K562 (cell line): ENCODE data around the gene BNIPL. TPM values are rescaled to one million over a fixed set of nuclear protein-coding genes. Genes with fewer than 3 reads are reported as not detected.

Experiments
- CAMTA2 ChIP-seq: fragments of 250-450 bp; sonication (Bioruptor Pico); conservative IDR thresholded peaks from 2 replicates; pipeline ENCODE4 v1.5.1; 2022
- EP400 ChIP-seq: fragments of 450-650 bp; IDR thresholded peaks from 2 replicates; pipeline ENCODE4 v1.6.1; 2017; ENCODE audit warnings: antibody characterized with exemption, mild to moderate bottlenecking, moderate library complexity
- EWSR1 ChIP-seq: fragments of 450-650 bp; IDR thresholded peaks from 2 replicates; pipeline ENCODE4 v1.6.1; 2018; ENCODE audit warnings: borderline replicate concordance, mild to moderate bottlenecking, low read depth, moderate library complexity; ENCODE audit not compliant: partially characterized antibody
- HIVEP1 ChIP-seq: fragments of 250-450 bp; sonication (Bioruptor Pico); IDR thresholded peaks from 2 replicates; pipeline ENCODE4 v1.4.0; 2020; ENCODE audit warnings: mild to moderate bottlenecking
- MAFK ChIP-seq: IDR thresholded peaks from 2 replicates; pipeline ENCODE4 v1.6.1; 2011; ENCODE audit warnings: low read length, improper control_type of control experiment
- PHB ChIP-seq: fragments of 250-450 bp; sonication (Bioruptor Pico); IDR thresholded peaks from 2 replicates; pipeline ENCODE4 v1.5.0; 2021
- PRPF4 ChIP-seq: fragments of 200-400 bp; formaldehyde crosslinking; IDR thresholded peaks from one replicate; pipeline ENCODE4 v1.6.1; 2017; ENCODE audit warnings: low read length, low read depth, mild to moderate bottlenecking; ENCODE audit not compliant: insufficient read depth, poor library complexity, severe bottlenecking
- RAD21 ChIP-seq, 2 experiments: fragments of 250-450 bp in 1 of 2; fragments of 450-650 bp in 1 of 2; sonication (Bioruptor Pico) in 1 of 2; formaldehyde crosslinking in 1 of 2; IDR thresholded peaks in 1 of 2; conservative IDR thresholded peaks in 1 of 2; 2 replicates each; pipeline versions ENCODE4 v1.4.0 to v1.8.0; 2020 to 2022; ENCODE audit warnings: mild to moderate bottlenecking in 2 of 2, moderate library complexity in 1 of 2
- RBFOX2 ChIP-seq: fragments of 200-400 bp; formaldehyde crosslinking; IDR thresholded peaks from 2 replicates; pipeline ENCODE4 v1.6.1; 2017; ENCODE audit warnings: low read depth, mild to moderate bottlenecking, low read length, moderate library complexity
- SETDB1 ChIP-seq: IDR thresholded peaks from one replicate; pipeline ENCODE4 v1.6.1; 2012; ENCODE audit warnings: low read length, control low read depth, inconsistent platforms
- ZBTB7A ChIP-seq: IDR thresholded peaks from 2 replicates; pipeline ENCODE4 v1.6.1; 2011; ENCODE audit warnings: low read depth, mild to moderate bottlenecking, low read length, moderate library complexity, borderline replicate concordance; ENCODE audit not compliant: control insufficient read depth
- ZNF124 ChIP-seq: sonication (generic); formaldehyde crosslinking; IDR thresholded peaks from 2 replicates; pipeline ENCODE4 v1.8.1; 2022; ENCODE audit warnings: missing genetic modification reagents
- polyA plus RNA-seq, 8 experiments: library from polyadenylated mRNA; depleted of rRNA in 4 of 8; stranded (reverse) in 5 of 8; unstranded in 3 of 8; fragments of >200 nt; fragmentation: Nextera tagmentation in 2 of 8; fragmentation: Illumina TruSeq in 1 of 8; extraction: Ambion mirVana in 2 of 8; extraction: Trizol in 1 of 8; gene quantifications; 2 replicates each; pipeline versions ENCODE4 v1.2.1 to v1.2.3, GENCODE V29; 2011 to 2014; ENCODE audit warnings: inconsistent platforms in 1 of 8, missing spikeins in 1 of 8
- total RNA-seq, 7 experiments: library from RNA; depleted of rRNA in 6 of 7; stranded (reverse); fragments of >200 nt in 6 of 7; fragmentation: Illumina TruSeq in 2 of 7; extraction: Trizol in 2 of 7; gene quantifications; 2 replicates each; pipeline versions ENCODE4 v1.2.1 to v1.2.3, GENCODE V29; 2011 to 2021; ENCODE audit warnings: low replicate concordance in 1 of 7
- TF ChIP-seq, protein P1 (sequence below): fragments of 250-450 bp; sonication (Bioruptor Pico); IDR thresholded peaks from 2 replicates; pipeline ENCODE4 v1.8.0; 2021; ENCODE audit warnings: mild to moderate bottlenecking, moderate library complexity
- TF ChIP-seq, protein P2 (sequence below): fragments of 450-650 bp; formaldehyde crosslinking; IDR thresholded peaks from 2 replicates; pipeline ENCODE4 v1.4.0; 2020; ENCODE audit warnings: mild to moderate bottlenecking, mixed read lengths
- TF ChIP-seq, protein P3 (sequence below): fragments of 250-450 bp; sonication (Bioruptor Pico); IDR thresholded peaks from 2 replicates; pipeline ENCODE4 v1.4.0; 2020; ENCODE audit warnings: mild to moderate bottlenecking, moderate library complexity
- TF ChIP-seq, protein P4 (sequence below): fragments of 250-450 bp; sonication (Bioruptor Pico); IDR thresholded peaks from 2 replicates; pipeline ENCODE4 v1.5.0; 2020; ENCODE audit warnings: mild to moderate bottlenecking
- TF ChIP-seq, protein P5 (sequence below): fragments of 250-450 bp; sonication (Bioruptor Pico); IDR thresholded peaks from 2 replicates; pipeline ENCODE4 v1.8.0; 2022; ENCODE audit warnings: moderate library complexity, mild to moderate bottlenecking, inconsistent platforms

BNIPL gene
- total and polyA plus RNA-seq, 9 of the 15 experiments (the other 6 are each of a cell fraction or from before 2014, with no cell fraction given): 0.08 to 1.4 (median 0.68) TPM

DNA sequence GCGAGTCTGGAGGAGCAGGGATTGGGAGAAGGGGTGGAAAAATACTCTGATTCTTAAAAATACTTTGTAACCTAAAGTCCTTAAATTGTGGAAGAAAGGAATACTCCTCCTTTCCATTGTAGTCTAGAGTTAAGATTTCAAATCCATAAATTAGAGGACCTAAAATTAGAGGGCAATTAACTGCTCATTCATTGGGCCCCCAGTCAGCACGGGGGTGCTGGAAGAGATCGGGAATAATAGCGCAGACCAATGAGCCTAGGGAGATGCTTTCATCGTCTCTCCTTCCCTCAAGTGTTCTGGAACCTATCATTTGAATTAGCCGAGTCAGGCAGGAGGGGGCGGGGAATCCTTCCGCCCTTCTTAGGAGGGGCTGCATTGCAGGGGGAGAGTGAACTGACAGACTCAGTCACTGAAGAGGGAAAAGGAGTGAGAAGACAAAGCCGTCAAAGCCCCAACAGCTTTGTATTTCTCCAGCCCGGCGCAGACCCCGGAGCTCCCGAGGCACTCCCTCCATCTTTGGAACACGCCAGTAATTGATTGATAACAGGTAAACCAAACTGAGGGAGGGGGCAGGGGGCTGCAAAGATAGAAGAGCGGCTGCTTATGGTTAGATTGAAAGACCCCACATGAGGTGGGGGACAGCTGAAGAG is 23.7 kb downstream of the BNIPL start, which contains the start of gene MLLT11 (continued):
- TF ChIP-seq, protein P1, sequence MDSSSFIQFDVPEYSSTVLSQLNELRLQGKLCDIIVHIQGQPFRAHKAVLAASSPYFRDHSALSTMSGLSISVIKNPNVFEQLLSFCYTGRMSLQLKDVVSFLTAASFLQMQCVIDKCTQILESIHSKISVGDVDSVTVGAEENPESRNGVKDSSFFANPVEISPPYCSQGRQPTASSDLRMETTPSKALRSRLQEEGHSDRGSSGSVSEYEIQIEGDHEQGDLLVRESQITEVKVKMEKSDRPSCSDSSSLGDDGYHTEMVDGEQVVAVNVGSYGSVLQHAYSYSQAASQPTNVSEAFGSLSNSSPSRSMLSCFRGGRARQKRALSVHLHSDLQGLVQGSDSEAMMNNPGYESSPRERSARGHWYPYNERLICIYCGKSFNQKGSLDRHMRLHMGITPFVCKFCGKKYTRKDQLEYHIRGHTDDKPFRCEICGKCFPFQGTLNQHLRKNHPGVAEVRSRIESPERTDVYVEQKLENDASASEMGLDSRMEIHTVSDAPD (CRISPR knock-in tag): no peak
- TF ChIP-seq SETDB1: no peak
- TF ChIP-seq, protein P2, sequence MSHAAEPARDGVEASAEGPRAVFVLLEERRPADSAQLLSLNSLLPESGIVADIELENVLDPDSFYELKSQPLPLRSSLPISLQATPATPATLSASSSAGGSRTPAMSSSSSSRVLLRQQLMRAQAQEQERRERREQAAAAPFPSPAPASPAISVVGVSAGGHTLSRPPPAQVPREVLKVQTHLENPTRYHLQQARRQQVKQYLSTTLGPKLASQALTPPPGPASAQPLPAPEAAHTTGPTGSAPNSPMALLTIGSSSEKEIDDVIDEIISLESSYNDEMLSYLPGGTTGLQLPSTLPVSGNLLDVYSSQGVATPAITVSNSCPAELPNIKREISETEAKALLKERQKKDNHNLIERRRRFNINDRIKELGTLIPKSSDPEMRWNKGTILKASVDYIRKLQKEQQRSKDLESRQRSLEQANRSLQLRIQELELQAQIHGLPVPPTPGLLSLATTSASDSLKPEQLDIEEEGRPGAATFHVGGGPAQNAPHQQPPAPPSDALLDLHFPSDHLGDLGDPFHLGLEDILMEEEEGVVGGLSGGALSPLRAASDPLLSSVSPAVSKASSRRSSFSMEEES (CRISPR knock-in tag): no peak
- TF ChIP-seq, protein P3, sequence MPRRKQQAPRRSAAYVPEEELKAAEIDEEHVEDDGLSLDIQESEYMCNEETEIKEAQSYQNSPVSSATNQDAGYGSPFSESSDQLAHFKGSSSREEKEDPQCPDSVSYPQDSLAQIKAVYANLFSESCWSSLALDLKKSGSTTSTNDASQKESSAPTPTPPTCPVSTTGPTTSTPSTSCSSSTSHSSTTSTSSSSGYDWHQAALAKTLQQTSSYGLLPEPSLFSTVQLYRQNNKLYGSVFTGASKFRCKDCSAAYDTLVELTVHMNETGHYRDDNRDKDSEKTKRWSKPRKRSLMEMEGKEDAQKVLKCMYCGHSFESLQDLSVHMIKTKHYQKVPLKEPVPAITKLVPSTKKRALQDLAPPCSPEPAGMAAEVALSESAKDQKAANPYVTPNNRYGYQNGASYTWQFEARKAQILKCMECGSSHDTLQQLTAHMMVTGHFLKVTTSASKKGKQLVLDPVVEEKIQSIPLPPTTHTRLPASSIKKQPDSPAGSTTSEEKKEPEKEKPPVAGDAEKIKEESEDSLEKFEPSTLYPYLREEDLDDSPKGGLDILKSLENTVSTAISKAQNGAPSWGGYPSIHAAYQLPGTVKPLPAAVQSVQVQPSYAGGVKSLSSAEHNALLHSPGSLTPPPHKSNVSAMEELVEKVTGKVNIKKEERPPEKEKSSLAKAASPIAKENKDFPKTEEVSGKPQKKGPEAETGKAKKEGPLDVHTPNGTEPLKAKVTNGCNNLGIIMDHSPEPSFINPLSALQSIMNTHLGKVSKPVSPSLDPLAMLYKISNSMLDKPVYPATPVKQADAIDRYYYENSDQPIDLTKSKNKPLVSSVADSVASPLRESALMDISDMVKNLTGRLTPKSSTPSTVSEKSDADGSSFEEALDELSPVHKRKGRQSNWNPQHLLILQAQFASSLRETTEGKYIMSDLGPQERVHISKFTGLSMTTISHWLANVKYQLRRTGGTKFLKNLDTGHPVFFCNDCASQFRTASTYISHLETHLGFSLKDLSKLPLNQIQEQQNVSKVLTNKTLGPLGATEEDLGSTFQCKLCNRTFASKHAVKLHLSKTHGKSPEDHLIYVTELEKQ (CRISPR knock-in tag): no peak
- peak; percentile 88 for TF ChIP-seq ZBTB7A
- no peak for TF ChIP-seq CAMTA2
- TF ChIP-seq EP400: no peak
- TF ChIP-seq EWSR1: no peak
- no peak for TF ChIP-seq PHB (CRISPR knock-in tag)
- no peak for TF ChIP-seq HIVEP1 (CRISPR knock-in tag)
- no peak for TF ChIP-seq RAD21 (CRISPR knock-in tag; conservative IDR thresholded peaks at IDR 0.05 in 1 of 2, IDR thresholded peaks at IDR 0.05 in 1 of 2)
- TF ChIP-seq ZNF124: no peak
- peak; percentile 53 for TF ChIP-seq MAFK
- TF ChIP-seq, protein P4, sequence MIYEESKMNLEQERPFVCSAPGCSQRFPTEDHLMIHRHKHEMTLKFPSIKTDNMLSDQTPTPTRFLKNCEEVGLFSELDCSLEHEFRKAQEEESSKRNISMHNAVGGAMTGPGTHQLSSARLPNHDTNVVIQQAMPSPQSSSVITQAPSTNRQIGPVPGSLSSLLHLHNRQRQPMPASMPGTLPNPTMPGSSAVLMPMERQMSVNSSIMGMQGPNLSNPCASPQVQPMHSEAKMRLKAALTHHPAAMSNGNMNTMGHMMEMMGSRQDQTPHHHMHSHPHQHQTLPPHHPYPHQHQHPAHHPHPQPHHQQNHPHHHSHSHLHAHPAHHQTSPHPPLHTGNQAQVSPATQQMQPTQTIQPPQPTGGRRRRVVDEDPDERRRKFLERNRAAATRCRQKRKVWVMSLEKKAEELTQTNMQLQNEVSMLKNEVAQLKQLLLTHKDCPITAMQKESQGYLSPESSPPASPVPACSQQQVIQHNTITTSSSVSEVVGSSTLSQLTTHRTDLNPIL (CRISPR knock-in tag): no peak
- TF ChIP-seq PRPF4: no peak
- TF ChIP-seq, protein P5, sequence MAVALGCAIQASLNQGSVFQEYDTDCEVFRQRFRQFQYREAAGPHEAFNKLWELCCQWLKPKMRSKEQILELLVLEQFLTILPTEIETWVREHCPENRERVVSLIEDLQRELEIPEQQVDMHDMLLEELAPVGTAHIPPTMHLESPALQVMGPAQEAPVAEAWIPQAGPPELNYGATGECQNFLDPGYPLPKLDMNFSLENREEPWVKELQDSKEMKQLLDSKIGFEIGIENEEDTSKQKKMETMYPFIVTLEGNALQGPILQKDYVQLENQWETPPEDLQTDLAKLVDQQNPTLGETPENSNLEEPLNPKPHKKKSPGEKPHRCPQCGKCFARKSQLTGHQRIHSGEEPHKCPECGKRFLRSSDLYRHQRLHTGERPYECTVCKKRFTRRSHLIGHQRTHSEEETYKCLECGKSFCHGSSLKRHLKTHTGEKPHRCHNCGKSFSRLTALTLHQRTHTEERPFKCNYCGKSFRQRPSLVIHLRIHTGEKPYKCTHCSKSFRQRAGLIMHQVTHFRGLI: no peak
- TF ChIP-seq RBFOX2: no peak
